GM12865 (cell line): Measurements from ENCODE around the gene GALNT7.
"Not testable (repeated sequence)": the region's sequence is repeated elsewhere in the genome, so short reads cannot be mapped to it uniquely, and the experiment has no call there.

ENCODE experiments used
- DNase-seq: peaks from one replicate; pipeline ENCODE4 v3.0.0; 2010; ENCODE audit warnings: low read depth
- H3K4me3 ChIP-seq: 2 replicates; pipeline ENCODE4 v1.5.1; 2011; ENCODE audit warnings: mild to moderate bottlenecking, low read depth, low read length, control low read depth
- TF ChIP-seq, protein P1 (sequence below): IDR thresholded peaks from 2 replicates; pipeline ENCODE4 v1.5.1; 2011; ENCODE audit warnings: low read length, control low read depth, low read depth, inconsistent platforms; ENCODE audit not compliant: insufficient read depth; ENCODE audit errors: missing control alignments

GALNT7 gene

DNA sequence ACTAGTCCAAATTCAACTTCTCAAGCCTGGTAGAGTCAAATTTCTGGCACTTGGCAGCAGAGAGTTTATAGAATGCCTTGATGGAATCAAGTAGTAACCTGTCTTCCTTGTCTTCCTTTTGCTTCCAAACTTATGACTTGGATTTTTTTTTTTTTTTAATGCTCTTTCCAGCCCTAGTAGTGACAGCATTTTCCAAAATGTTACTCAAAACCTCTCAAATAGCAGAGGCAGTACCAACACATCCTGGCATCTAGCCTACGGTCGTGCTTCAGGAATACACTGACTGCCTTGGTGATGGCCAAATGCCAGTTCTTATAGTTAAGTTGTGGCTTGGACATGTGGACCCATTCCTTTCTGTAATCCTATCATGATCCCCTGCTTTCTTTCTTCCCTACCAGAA lies 46.0 kb downstream of the GALNT7 start:
- DNase-seq, result no peak
- TF ChIP-seq, protein P1, sequence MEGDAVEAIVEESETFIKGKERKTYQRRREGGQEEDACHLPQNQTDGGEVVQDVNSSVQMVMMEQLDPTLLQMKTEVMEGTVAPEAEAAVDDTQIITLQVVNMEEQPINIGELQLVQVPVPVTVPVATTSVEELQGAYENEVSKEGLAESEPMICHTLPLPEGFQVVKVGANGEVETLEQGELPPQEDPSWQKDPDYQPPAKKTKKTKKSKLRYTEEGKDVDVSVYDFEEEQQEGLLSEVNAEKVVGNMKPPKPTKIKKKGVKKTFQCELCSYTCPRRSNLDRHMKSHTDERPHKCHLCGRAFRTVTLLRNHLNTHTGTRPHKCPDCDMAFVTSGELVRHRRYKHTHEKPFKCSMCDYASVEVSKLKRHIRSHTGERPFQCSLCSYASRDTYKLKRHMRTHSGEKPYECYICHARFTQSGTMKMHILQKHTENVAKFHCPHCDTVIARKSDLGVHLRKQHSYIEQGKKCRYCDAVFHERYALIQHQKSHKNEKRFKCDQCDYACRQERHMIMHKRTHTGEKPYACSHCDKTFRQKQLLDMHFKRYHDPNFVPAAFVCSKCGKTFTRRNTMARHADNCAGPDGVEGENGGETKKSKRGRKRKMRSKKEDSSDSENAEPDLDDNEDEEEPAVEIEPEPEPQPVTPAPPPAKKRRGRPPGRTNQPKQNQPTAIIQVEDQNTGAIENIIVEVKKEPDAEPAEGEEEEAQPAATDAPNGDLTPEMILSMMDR, result no peak
- no peak overlapping the region for H3K4me3 ChIP-seq

DNA sequence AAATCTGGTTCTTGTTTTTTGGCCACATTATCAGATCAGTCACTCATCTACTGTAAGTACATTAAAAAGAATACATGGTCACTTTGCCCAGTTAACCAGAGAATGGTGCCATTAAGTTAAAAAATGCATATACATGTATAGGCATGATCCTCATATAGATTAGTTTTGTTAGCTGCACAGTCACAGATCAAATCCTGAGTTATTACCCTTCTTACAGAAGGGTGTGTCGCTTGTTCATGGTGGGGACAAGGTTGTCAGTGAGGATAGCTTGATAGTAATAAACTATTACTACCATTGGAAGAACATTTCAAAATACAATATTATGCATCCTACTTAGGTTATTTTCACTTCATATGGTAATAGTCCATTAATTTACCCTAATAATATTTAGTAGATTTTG lies 48.5 kb downstream of the GALNT7 start:
- TF ChIP-seq, protein P1, result no peak
- DNase-seq, result no peak

DNA sequence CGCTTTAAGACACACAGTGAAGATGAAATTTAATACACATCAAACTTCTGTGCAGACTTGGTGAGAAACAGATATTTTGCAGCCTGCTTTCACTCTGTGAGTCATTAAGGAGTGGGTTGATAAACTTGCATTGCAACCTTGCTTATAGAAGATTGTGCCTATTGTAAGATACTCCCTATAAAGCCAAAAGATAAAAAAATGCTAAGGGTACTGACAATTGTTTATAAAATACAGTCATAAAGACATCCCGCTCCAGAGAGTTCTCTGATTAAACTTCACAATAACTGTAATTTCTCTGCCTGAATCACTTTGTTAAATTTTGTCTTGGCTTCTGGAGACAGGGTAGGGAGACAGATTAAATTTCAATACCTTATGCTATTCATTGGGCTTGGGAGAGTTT lies 49.1 kb downstream of the GALNT7 start:
- TF ChIP-seq, protein P1, result no peak
- no peak for DNase-seq
- H3K4me3 ChIP-seq, result no peak overlapping the region

More for the DNA sequence above, 48.5 kb downstream of the GALNT7 start:
- no peak overlapping the region for H3K4me3 ChIP-seq

DNA sequence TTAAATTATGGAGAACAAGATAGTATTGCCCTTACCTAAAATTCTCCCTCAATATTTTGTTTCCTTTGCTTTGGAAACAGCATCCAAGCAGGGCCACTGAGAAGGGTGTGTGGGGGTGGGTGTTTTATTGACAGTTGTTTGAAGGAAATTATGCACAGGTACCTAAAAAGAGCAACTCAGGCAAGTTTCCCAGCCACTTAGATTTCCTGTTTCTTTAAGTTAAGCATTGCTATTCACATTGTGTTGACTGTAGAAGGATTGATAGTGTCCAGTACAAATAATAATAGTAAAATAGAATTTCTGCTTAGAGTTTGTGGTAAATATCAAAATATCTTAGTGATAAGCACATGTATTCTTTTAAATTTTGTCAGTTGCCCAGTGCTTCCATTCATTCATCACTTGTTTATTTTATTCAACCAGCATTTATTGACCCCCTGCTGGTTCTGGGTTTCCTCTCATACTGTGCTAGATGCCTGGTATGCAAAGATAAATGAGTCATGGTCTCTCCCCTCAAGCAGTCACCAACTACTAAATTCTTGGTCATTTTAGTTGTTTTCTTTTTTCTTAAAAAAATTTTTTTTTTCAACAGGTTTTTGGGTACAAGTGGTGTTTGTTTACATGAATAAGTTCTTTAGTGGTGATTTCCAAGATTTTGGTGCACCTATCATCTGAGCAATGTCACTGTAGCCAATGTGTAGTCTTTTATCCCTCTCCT lies 50.0 kb downstream of the GALNT7 start:
- TF ChIP-seq, protein P1, result no peak
- DNase-seq, result no peak
- H3K4me3 ChIP-seq, result no peak overlapping the region

DNA sequence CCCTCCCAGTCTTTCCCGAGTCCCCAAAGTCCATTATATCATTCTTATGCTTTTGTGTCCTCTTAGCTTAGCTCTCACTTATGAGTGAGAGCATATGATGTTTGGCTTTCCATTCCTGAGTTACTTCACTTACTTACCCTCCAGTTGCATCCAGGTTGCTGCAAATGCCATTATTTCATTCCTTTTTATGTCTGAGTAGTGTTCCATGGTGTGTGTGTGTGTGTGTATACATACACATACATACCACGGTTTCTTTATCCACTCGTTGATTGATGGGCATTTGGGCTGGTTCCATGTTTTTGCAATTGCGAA lies 50.5 kb downstream of the GALNT7 start:
- not testable (repeated sequence) for H3K4me3 ChIP-seq, DNase-seq

DNA sequence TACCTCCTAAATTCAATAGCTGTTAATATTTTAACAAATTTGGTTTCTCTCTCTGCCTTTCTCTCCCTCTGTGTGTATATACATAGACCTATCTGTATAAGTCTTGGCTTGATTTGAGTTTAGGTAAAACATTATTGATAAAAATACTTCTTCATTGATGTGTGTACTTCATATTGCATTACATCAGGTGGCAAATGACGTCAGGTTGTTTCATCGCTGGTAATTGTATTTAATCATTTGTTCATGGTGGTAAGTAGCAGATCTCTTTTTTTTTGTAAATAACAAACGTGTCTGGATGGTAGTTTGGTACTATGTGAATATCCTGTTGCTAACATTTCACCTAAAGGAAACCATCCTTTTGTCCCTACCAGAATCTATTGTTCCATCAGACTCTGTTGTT lies 55.1 kb downstream of the GALNT7 start:
- TF ChIP-seq, protein P1, result no peak
- H3K4me3 ChIP-seq, result no peak overlapping the region
- no peak for DNase-seq

DNA sequence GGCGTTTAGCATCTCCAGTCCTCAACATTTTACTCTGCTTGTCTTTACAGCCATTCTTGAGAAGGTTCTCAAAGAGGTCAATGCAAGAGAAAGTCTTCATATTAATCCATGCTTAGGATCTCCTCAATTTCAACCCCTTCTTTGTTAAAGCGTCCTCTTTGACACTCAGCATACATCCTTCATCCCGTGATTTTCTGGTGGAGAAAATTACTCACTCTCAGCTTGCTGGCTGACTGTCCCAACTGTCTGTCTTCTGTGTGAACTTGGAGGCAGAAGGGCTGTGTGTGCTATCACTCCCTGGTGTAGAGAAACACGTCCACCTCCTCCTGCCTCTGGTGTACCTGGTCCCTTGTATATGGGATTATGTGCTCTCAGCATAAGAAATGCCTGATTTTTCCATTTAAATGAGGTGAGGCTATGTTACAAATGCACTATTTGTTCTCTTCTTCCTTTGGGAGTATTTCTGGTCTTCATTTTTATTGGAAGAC lies 57.8 kb downstream of the GALNT7 start:
- DNase-seq, result no peak
- no peak overlapping the region for H3K4me3 ChIP-seq

More for the DNA sequence above, 57.8 kb downstream of the GALNT7 start:
- TF ChIP-seq, protein P1, result no peak
